ENCODE data around the gene FARS2. TPM values are rescaled to one million over a fixed set of nuclear protein-coding genes. Genes with fewer than 3 reads are reported as not detected.
A peak's percentile ranks its signal among the peaks of the same experiment; 100 is the strongest.

FARS2 gene
- total and polyA plus RNA-seq, 9 of the 15 experiments (the other 6 are each of a cell fraction or from before 2014, with no cell fraction given): 16.5 to 62.2 (median 27.0) TPM

DNA sequence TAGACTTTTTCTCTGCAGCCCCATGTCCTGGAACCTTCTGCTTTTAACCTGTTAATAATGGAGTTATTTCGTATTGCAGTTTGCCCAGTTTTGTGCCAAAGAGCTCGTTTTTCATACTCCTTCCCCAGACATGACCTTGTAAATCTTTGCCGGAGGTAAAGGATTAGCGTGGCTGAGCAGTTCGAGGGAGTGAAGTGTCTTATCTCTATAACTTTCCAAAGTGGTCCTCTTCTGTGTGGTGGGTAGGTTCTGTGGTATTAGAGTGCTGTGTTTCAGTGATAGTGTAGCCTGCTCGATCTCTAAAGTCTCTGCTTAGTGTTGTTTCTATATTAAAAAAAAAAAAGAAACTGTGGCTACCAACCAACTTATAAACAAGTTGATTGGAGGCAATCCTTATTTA is 67.5 kb downstream of the FARS2 start (continued):
- no peak for TF ChIP-seq ZNF3 (CRISPR knock-in tag; IDR thresholded peaks at IDR 0.05)
- TF ChIP-seq TAL1 (IDR thresholded peaks at IDR 0.05): 0 out of 2 replicates have a peak, but pooled peaks have one; percentile 12
- TF ChIP-seq TCF3 (CRISPR knock-in tag; IDR thresholded peaks at IDR 0.05): peak; percentile 58
- TF ChIP-seq, protein P1, sequence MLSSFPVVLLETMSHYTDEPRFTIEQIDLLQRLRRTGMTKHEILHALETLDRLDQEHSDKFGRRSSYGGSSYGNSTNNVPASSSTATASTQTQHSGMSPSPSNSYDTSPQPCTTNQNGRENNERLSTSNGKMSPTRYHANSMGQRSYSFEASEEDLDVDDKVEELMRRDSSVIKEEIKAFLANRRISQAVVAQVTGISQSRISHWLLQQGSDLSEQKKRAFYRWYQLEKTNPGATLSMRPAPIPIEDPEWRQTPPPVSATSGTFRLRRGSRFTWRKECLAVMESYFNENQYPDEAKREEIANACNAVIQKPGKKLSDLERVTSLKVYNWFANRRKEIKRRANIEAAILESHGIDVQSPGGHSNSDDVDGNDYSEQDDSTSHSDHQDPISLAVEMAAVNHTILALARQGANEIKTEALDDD (IDR thresholded peaks at IDR 0.05): peak; percentile 37; the same call in 1 of the 2 replicates
- peak; percentile 65 for TF ChIP-seq ETV1 (tag; conservative IDR thresholded peaks at IDR 0.05; ENCODE audit: low read depth)
- no peak for TF ChIP-seq MCM2 (IDR thresholded peaks at IDR 0.05; ENCODE audit: low read depth)
- TF ChIP-seq, protein P2, sequence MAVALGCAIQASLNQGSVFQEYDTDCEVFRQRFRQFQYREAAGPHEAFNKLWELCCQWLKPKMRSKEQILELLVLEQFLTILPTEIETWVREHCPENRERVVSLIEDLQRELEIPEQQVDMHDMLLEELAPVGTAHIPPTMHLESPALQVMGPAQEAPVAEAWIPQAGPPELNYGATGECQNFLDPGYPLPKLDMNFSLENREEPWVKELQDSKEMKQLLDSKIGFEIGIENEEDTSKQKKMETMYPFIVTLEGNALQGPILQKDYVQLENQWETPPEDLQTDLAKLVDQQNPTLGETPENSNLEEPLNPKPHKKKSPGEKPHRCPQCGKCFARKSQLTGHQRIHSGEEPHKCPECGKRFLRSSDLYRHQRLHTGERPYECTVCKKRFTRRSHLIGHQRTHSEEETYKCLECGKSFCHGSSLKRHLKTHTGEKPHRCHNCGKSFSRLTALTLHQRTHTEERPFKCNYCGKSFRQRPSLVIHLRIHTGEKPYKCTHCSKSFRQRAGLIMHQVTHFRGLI (CRISPR knock-in tag; IDR thresholded peaks at IDR 0.05): no peak
- TF ChIP-seq, protein P3, sequence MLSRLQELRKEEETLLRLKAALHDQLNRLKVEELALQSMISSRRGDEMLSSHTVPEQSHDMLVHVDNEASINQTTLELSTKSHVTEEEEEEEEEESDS (CRISPR knock-in tag; IDR thresholded peaks at IDR 0.05): no peak
- peak in 1 of 2 experiments; percentile 64; a peak in 1 of 4 replicates for TF ChIP-seq HDAC1 (IDR thresholded peaks at IDR 0.05)
- TF ChIP-seq NR2C2 (CRISPR knock-in tag; IDR thresholded peaks at IDR 0.05): no peak
- no peak for TF ChIP-seq NR2C2 (tag; IDR thresholded peaks at IDR 0.05)
- TF ChIP-seq, protein P4, sequence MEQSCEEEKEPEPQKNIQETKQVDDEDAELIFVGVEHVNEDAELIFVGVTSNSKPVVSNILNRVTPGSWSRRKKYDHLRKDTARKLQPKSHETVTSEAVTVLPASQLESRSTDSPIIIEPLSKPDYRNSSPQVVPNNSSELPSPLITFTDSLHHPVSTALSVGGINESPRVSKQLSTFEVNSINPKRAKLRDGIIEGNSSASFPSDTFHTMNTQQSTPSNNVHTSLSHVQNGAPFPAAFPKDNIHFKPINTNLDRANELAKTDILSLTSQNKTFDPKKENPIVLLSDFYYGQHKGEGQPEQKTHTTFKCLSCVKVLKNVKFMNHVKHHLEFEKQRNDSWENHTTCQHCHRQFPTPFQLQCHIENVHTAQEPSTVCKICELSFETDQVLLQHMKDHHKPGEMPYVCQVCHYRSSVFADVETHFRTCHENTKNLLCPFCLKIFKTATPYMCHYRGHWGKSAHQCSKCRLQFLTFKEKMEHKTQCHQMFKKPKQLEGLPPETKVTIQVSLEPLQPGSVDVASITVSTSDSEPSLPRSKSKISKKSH (CRISPR knock-in tag; IDR thresholded peaks at IDR 0.05): no peak
- TF ChIP-seq ZNF274 (IDR thresholded peaks at IDR 0.05; ENCODE audit: borderline replicate concordance, low read depth, low read length): no peak
- TF ChIP-seq, protein P5, sequence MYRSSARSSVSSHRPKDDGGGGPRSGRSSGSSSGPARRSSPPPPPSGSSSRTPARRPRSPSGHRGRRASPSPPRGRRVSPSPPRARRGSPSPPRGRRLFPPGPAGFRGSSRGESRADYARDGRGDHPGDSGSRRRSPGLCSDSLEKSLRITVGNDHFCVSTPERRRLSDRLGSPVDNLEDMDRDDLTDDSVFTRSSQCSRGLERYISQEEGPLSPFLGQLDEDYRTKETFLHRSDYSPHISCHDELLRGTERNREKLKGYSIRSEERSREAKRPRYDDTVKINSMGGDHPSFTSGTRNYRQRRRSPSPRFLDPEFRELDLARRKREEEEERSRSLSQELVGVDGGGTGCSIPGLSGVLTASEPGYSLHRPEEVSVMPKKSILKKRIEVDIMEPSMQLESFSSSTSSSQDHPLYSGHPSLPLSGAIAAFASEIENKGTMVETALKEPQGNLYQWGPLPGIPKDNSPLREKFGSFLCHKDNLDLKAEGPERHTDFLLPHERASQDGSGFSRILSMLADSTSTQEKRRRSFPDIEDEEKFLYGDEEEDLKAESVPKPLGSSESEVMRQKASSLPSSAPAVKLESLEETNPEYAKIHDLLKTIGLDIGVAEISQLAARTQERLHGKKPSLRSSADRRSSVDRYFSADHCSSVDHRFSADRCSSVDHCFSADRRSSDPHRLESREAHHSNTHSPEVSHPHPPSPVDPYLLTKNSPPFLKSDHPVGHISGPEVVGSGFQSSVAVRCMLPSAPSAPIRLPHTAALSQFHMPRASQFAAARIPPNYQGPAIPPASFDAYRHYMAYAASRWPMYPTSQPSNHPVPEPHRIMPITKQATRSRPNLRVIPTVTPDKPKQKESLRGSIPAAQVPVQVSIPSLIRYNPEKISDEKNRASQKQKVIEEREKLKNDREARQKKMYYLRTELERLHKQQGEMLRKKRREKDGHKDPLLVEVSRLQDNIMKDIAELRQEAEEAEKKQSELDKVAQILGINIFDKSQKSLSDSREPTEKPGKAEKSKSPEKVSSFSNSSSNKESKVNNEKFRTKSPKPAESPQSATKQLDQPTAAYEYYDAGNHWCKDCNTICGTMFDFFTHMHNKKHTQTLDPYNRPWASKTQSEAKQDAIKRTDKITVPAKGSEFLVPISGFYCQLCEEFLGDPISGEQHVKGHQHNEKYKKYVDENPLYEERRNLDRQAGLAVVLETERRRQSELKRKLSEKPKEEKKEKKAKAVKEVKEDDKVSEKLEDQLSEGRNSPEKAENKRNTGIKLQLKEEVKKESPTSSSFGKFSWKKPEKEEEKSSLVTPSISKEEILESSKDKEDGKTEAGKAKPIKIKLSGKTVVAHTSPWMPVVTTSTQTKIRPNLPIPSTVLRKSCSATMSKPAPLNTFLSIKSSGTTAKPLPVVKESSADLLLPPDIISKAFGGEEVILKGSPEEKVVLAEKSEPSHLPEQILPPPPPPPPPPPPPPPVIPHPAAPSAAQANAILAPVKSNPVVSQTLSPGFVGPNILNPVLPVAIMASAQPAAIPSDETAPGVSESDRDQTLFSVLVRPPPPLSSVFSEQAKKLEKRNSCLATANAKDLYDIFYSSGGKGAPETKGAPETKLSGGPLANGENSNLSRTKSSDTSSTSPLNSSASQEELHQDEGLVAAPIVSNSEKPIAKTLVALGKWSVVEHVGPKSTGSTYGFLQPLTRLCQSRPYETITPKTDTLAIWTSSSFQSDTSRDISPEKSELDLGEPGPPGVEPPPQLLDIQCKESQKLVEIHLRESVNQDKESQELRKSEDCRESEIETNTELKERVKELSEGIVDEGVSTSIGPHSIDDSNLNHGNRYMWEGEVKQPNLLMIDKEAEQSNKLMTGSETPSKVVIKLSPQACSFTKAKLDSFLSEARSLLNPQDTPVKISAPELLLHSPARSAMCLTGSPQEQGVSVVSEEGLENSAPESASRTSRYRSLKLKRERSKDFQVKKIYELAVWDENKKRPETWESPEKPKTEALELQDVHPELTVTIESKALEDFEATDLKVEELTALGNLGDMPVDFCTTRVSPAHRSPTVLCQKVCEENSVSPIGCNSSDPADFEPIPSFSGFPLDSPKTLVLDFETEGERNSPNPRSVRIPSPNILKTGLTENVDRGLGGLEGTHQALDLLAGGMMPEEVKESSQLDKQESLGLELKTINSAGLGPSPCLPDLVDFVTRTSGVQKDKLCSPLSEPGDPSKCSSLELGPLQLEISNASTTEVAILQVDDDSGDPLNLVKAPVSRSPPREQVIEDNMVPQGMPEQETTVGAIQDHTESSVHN (IDR thresholded peaks at IDR 0.05; ENCODE audit: borderline replicate concordance in 1 of 2, low read depth in 1 of 2): no peak
- TF ChIP-seq ADNP (tag; IDR thresholded peaks at IDR 0.05): no peak
- peak; percentile 40 for TF ChIP-seq CBFA2T2 (conservative IDR thresholded peaks at IDR 0.05)
- TF ChIP-seq SMC3 (conservative IDR thresholded peaks at IDR 0.05; ENCODE audit: insufficient read depth, low read depth, low read length): no peak
